ENCODE results near the gene ARHGEF26. TPM values are rescaled to one million over a fixed set of nuclear protein-coding genes. Genes with fewer than 3 reads are reported as not detected.
A peak's percentile ranks its signal among the peaks of the same experiment; 100 is the strongest.

ARHGEF26 gene
- total and polyA plus RNA-seq, 2 experiments from 2014 or later: 9.4 to 16.9 TPM

DNA sequence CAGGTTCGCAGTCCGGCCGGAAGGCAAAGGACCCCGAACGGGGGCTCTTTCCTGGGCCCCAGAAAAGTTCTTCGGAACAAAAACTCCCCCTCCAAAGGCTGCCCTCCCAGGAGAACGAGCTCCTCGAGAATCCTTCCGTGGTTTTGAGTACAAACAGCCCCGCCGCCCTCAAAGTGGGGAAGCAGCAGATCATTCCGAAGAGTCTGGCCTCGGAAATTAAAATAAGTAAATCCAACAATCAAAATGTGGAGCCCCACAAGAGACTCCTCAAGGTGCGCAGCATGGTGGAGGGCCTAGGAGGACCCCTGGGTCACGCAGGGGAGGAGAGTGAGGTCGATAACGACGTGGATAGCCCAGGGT, 1.3 kb downstream of the ARHGEF26 start:
- Histone ChIP-seq H3K27me3 (ENCODE audit: insufficient read depth) (peaks cover 41% of the 10 kb centered on the region), H2AFZ (peak overlapping the region; percentile 95; the same call in 1 of the 2 replicates), H3K9me2 (ENCODE audit: insufficient read depth) (no peaks in the 10 kb centered on the region), H3F3A (replicated peaks; ENCODE audit: low read depth) (no peaks in the 10 kb centered on the region), H3K4me3 (peak overlapping the region; percentile 94), H3K4me1 (ENCODE audit: insufficient read depth) (peaks cover 13% of the 10 kb centered on the region), H3K79me2 (replicated peaks; ENCODE audit: insufficient read depth) (peaks cover 39% of the 10 kb centered on the region), H3K36me3 (ENCODE audit: insufficient read depth) (no peaks in the 10 kb centered on the region), H3K27ac (ENCODE audit: low read depth) (no peak overlapping the region), H3K4me2 (peak overlapping the region; percentile 97), H4K20me1 (replicated peaks; ENCODE audit: insufficient read depth) (peaks cover 12% of the 10 kb centered on the region)
- Mint-ChIP-seq H3K27ac (no peak overlapping the region), H3K27me3 (ENCODE audit: insufficient read depth, low read depth, poor library complexity) (peaks cover 26% of the 10 kb centered on the region), H3K4me3 (peak overlapping the region; percentile 94), H3K9me3 (no peaks in the 10 kb centered on the region), H3K36me3 (ENCODE audit: low read depth) (no peaks in the 10 kb centered on the region; the same call in 1 of the 3 replicates), H3K4me1 (peaks cover 24% of the 10 kb centered on the region)
- ATAC-seq (no peak), DNase-seq (ENCODE audit: low spot score) (no peak)
- TF ChIP-seq, protein P1, sequence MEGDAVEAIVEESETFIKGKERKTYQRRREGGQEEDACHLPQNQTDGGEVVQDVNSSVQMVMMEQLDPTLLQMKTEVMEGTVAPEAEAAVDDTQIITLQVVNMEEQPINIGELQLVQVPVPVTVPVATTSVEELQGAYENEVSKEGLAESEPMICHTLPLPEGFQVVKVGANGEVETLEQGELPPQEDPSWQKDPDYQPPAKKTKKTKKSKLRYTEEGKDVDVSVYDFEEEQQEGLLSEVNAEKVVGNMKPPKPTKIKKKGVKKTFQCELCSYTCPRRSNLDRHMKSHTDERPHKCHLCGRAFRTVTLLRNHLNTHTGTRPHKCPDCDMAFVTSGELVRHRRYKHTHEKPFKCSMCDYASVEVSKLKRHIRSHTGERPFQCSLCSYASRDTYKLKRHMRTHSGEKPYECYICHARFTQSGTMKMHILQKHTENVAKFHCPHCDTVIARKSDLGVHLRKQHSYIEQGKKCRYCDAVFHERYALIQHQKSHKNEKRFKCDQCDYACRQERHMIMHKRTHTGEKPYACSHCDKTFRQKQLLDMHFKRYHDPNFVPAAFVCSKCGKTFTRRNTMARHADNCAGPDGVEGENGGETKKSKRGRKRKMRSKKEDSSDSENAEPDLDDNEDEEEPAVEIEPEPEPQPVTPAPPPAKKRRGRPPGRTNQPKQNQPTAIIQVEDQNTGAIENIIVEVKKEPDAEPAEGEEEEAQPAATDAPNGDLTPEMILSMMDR (conservative IDR thresholded peaks at IDR 0.05; ENCODE audit: low read depth in 2 of 2): no peak
- no peak for TF ChIP-seq NANOG (IDR thresholded peaks at IDR 0.05; ENCODE audit: borderline replicate concordance)
- no peak for TF ChIP-seq STAT1 (IDR thresholded peaks at IDR 0.05; ENCODE audit: unreplicated experiment)
- TF ChIP-seq ZNF462 (CRISPR knock-in tag; IDR thresholded peaks at IDR 0.05): no peak
- TF ChIP-seq ZNF331 (CRISPR knock-in tag; IDR thresholded peaks at IDR 0.05; ENCODE audit: low read depth): no peak
- TF ChIP-seq, protein P2, sequence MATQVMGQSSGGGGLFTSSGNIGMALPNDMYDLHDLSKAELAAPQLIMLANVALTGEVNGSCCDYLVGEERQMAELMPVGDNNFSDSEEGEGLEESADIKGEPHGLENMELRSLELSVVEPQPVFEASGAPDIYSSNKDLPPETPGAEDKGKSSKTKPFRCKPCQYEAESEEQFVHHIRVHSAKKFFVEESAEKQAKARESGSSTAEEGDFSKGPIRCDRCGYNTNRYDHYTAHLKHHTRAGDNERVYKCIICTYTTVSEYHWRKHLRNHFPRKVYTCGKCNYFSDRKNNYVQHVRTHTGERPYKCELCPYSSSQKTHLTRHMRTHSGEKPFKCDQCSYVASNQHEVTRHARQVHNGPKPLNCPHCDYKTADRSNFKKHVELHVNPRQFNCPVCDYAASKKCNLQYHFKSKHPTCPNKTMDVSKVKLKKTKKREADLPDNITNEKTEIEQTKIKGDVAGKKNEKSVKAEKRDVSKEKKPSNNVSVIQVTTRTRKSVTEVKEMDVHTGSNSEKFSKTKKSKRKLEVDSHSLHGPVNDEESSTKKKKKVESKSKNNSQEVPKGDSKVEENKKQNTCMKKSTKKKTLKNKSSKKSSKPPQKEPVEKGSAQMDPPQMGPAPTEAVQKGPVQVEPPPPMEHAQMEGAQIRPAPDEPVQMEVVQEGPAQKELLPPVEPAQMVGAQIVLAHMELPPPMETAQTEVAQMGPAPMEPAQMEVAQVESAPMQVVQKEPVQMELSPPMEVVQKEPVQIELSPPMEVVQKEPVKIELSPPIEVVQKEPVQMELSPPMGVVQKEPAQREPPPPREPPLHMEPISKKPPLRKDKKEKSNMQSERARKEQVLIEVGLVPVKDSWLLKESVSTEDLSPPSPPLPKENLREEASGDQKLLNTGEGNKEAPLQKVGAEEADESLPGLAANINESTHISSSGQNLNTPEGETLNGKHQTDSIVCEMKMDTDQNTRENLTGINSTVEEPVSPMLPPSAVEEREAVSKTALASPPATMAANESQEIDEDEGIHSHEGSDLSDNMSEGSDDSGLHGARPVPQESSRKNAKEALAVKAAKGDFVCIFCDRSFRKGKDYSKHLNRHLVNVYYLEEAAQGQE (IDR thresholded peaks at IDR 0.05; ENCODE audit: unreplicated experiment): no peak
- TF ChIP-seq POLR2AphosphoS5 (IDR thresholded peaks at IDR 0.05; ENCODE audit: low read depth): no peak
- no peak for TF ChIP-seq ZNF114 (CRISPR knock-in tag; IDR thresholded peaks at IDR 0.05)
- no peak for TF ChIP-seq EZH2 (IDR thresholded peaks at IDR 0.05; ENCODE audit: low read depth, unreplicated experiment)
- TF ChIP-seq EZH2phosphoT487 (IDR thresholded peaks at IDR 0.05; ENCODE audit: unreplicated experiment): no peak
- TF ChIP-seq, protein P3, sequence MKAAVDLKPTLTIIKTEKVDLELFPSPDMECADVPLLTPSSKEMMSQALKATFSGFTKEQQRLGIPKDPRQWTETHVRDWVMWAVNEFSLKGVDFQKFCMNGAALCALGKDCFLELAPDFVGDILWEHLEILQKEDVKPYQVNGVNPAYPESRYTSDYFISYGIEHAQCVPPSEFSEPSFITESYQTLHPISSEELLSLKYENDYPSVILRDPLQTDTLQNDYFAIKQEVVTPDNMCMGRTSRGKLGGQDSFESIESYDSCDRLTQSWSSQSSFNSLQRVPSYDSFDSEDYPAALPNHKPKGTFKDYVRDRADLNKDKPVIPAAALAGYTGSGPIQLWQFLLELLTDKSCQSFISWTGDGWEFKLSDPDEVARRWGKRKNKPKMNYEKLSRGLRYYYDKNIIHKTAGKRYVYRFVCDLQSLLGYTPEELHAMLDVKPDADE (IDR thresholded peaks at IDR 0.05): no peak
- TF ChIP-seq CREB1 (CRISPR knock-in tag; IDR thresholded peaks at IDR 0.05; ENCODE audit: low read depth): no peak
- no peak for TF ChIP-seq JUNB (IDR thresholded peaks at IDR 0.05; ENCODE audit: unreplicated experiment)

All from GM23338 (cell line).